ENCODE results near the gene TMEM11.
A peak's percentile ranks its signal among the peaks of the same experiment; 100 is the strongest.

Gene TMEM11

GRCh38 chr17:21174713-21175112 lies 39.2 kb downstream of the TMEM11 start:
- H3K27me3 ChIP-seq (ENCODE audit: low read depth, low read length), result no peaks in the 10 kb centered on the region
- H3K27ac ChIP-seq (ENCODE audit: low read length), result no peak overlapping the region
- H3K4me1 ChIP-seq (ENCODE audit: control insufficient read depth in 1 of 2, insufficient read depth in 2 of 2, low read length in 2 of 2), result peaks cover 0 to 12% of the 10 kb centered on the region in 2 donors
- no peaks in the 10 kb centered on the region for H3K9me3 ChIP-seq (ENCODE audit: control insufficient read depth in 1 of 2, low read length in 2 of 2)
- H3K4me3 ChIP-seq (ENCODE audit: low read depth in 1 of 2, low read length in 2 of 2), result no peak overlapping the region
- peaks cover 18 to 26% of the 10 kb centered on the region in 2 donors for H3K36me3 ChIP-seq (ENCODE audit: control insufficient read depth in 1 of 2, insufficient read depth in 2 of 2, low read length in 2 of 2)

GRCh38 chr17:21174186-21174585 lies 39.8 kb downstream of the TMEM11 start:
- Histone ChIP-seq H3K9me3 (ENCODE audit: control insufficient read depth in 1 of 2, low read length in 2 of 2) (no peaks in the 10 kb centered on the region), H3K27me3 (ENCODE audit: low read depth, low read length) (no peaks in the 10 kb centered on the region), H3K36me3 (ENCODE audit: control insufficient read depth in 1 of 2, insufficient read depth in 2 of 2, low read length in 2 of 2) (peaks cover 18 to 25% of the 10 kb centered on the region in 2 donors), H3K4me1 (ENCODE audit: control insufficient read depth in 1 of 2, insufficient read depth in 2 of 2, low read length in 2 of 2) (peaks cover 0 to 12% of the 10 kb centered on the region in 2 donors), H3K4me3 (ENCODE audit: low read depth in 1 of 2, low read length in 2 of 2) (no peak overlapping the region), H3K27ac (ENCODE audit: low read length) (no peak overlapping the region)

GRCh38 chr17:21173543-21173942 lies 40.4 kb downstream of the TMEM11 start:
- Histone ChIP-seq H3K9me3 (ENCODE audit: control insufficient read depth in 1 of 2, low read length in 2 of 2) (no peaks in the 10 kb centered on the region), H3K36me3 (ENCODE audit: control insufficient read depth in 1 of 2, insufficient read depth in 2 of 2, low read length in 2 of 2) (peaks cover 18 to 21% of the 10 kb centered on the region in 2 donors), H3K27ac (ENCODE audit: low read length) (no peak overlapping the region), H3K4me3 (ENCODE audit: low read depth in 1 of 2, low read length in 2 of 2) (no peak overlapping the region), H3K4me1 (ENCODE audit: control insufficient read depth in 1 of 2, insufficient read depth in 2 of 2, low read length in 2 of 2) (peaks cover 0 to 12% of the 10 kb centered on the region in 2 donors), H3K27me3 (ENCODE audit: low read depth, low read length) (no peaks in the 10 kb centered on the region)

GRCh38 chr17:21172846-21173245 lies 41.1 kb downstream of the TMEM11 start:
- H3K27ac ChIP-seq (ENCODE audit: low read length), result no peak overlapping the region
- no peaks in the 10 kb centered on the region for H3K27me3 ChIP-seq (ENCODE audit: low read depth, low read length)
- H3K4me3 ChIP-seq (ENCODE audit: low read depth in 1 of 2, low read length in 2 of 2), result no peak overlapping the region
- no peaks in the 10 kb centered on the region for H3K9me3 ChIP-seq (ENCODE audit: control insufficient read depth in 1 of 2, low read length in 2 of 2)
- peaks cover 0 to 15% of the 10 kb centered on the region in 2 donors for H3K4me1 ChIP-seq (ENCODE audit: control insufficient read depth in 1 of 2, insufficient read depth in 2 of 2, low read length in 2 of 2)
- H3K36me3 ChIP-seq (ENCODE audit: control insufficient read depth in 1 of 2, insufficient read depth in 2 of 2, low read length in 2 of 2), result peaks cover 18% of the 10 kb centered on the region in 2 donors

- Histone ChIP-seq H3K36me3 (ENCODE audit: control insufficient read depth in 1 of 2, insufficient read depth in 2 of 2, low read length in 2 of 2) (peaks cover 18% of the 10 kb centered on the region in 2 donors), H3K9me3 (ENCODE audit: control insufficient read depth in 1 of 2, low read length in 2 of 2) (no peaks in the 10 kb centered on the region), H3K27ac (ENCODE audit: low read length) (no peak overlapping the region), H3K4me3 (ENCODE audit: low read depth in 1 of 2, low read length in 2 of 2) (no peak overlapping the region), H3K27me3 (ENCODE audit: low read depth, low read length) (no peaks in the 10 kb centered on the region), H3K4me1 (ENCODE audit: control insufficient read depth in 1 of 2, insufficient read depth in 2 of 2, low read length in 2 of 2) (peaks cover 0 to 23% of the 10 kb centered on the region in 2 donors)
These were observed 41.9 kb downstream of the TMEM11 start for GRCh38 chr17:21171970-21172510.

GRCh38 chr17:21171309-21171922 lies 42.5 kb downstream of the TMEM11 start:
- no peak overlapping the region for H3K27ac ChIP-seq (ENCODE audit: low read length)
- no peaks in the 10 kb centered on the region for H3K27me3 ChIP-seq (ENCODE audit: low read depth, low read length)
- H3K4me3 ChIP-seq (ENCODE audit: low read depth in 1 of 2, low read length in 2 of 2), result no peak overlapping the region
- H3K36me3 ChIP-seq (ENCODE audit: control insufficient read depth in 1 of 2, insufficient read depth in 2 of 2, low read length in 2 of 2), result peaks cover 18% of the 10 kb centered on the region in 2 donors
- H3K4me1 ChIP-seq (ENCODE audit: control insufficient read depth in 1 of 2, insufficient read depth in 2 of 2, low read length in 2 of 2), result peaks cover 0 to 25% of the 10 kb centered on the region in 2 donors
- no peaks in the 10 kb centered on the region for H3K9me3 ChIP-seq (ENCODE audit: control insufficient read depth in 1 of 2, low read length in 2 of 2)

- H3K27ac ChIP-seq (ENCODE audit: low read length), result no peak overlapping the region
- H3K36me3 ChIP-seq (ENCODE audit: control insufficient read depth in 1 of 2, insufficient read depth in 2 of 2, low read length in 2 of 2), result peaks cover 18% of the 10 kb centered on the region in 2 donors
- no peak overlapping the region for H3K4me3 ChIP-seq (ENCODE audit: low read depth in 1 of 2, low read length in 2 of 2)
- peaks cover 0 to 31% of the 10 kb centered on the region in 2 donors for H3K4me1 ChIP-seq (ENCODE audit: control insufficient read depth in 1 of 2, insufficient read depth in 2 of 2, low read length in 2 of 2)
- H3K9me3 ChIP-seq (ENCODE audit: control insufficient read depth in 1 of 2, low read length in 2 of 2), result no peaks in the 10 kb centered on the region
- no peaks in the 10 kb centered on the region for H3K27me3 ChIP-seq (ENCODE audit: low read depth, low read length)
These were observed 43.2 kb downstream of the TMEM11 start for GRCh38 chr17:21170809-21171208.

GRCh38 chr17:21169496-21169895 lies 44.5 kb downstream of the TMEM11 start:
- Histone ChIP-seq H3K36me3 (ENCODE audit: control insufficient read depth in 1 of 2, insufficient read depth in 2 of 2, low read length in 2 of 2) (peaks cover 14 to 16% of the 10 kb centered on the region in 2 donors), H3K4me1 (ENCODE audit: control insufficient read depth in 1 of 2, insufficient read depth in 2 of 2, low read length in 2 of 2) (peaks cover 0 to 25% of the 10 kb centered on the region in 2 donors), H3K27me3 (ENCODE audit: low read depth, low read length) (no peaks in the 10 kb centered on the region), H3K27ac (ENCODE audit: low read length) (no peak overlapping the region), H3K4me3 (ENCODE audit: low read depth in 1 of 2, low read length in 2 of 2) (no peak overlapping the region), H3K9me3 (ENCODE audit: control insufficient read depth in 1 of 2, low read length in 2 of 2) (no peaks in the 10 kb centered on the region)

GRCh38 chr17:21168555-21168865 lies 45.5 kb downstream of the TMEM11 start:
- Histone ChIP-seq H3K4me1 (ENCODE audit: control insufficient read depth in 1 of 2, insufficient read depth in 2 of 2, low read length in 2 of 2) (peaks cover 0 to 25% of the 10 kb centered on the region in 2 donors), H3K27me3 (ENCODE audit: low read depth, low read length) (no peaks in the 10 kb centered on the region), H3K4me3 (ENCODE audit: low read depth in 1 of 2, low read length in 2 of 2) (no peak overlapping the region), H3K36me3 (ENCODE audit: control insufficient read depth in 1 of 2, insufficient read depth in 2 of 2, low read length in 2 of 2) (peaks cover 8 to 9% of the 10 kb centered on the region in 2 donors), H3K9me3 (ENCODE audit: control insufficient read depth in 1 of 2, low read length in 2 of 2) (no peaks in the 10 kb centered on the region), H3K27ac (ENCODE audit: low read length) (no peak overlapping the region)

GRCh38 chr17:21167303-21167702 lies 46.7 kb downstream of the TMEM11 start:
- H3K4me3 ChIP-seq (ENCODE audit: low read depth in 1 of 2, low read length in 2 of 2), result no peak overlapping the region

GRCh38 chr17:21166595-21167210 lies 47.3 kb downstream of the TMEM11 start:
- peak overlapping the region; percentile 77 for H3K27ac ChIP-seq (ENCODE audit: low read length)
- H3K4me3 ChIP-seq (ENCODE audit: low read depth in 1 of 2, low read length in 2 of 2), result no peak overlapping the region
- H3K36me3 ChIP-seq (ENCODE audit: control insufficient read depth in 1 of 2, insufficient read depth in 2 of 2, low read length in 2 of 2), result no peaks in the 10 kb centered on the region
- peaks cover 0 to 25% of the 10 kb centered on the region in 2 donors for H3K4me1 ChIP-seq (ENCODE audit: control insufficient read depth in 1 of 2, insufficient read depth in 2 of 2, low read length in 2 of 2)
- no peaks in the 10 kb centered on the region for H3K9me3 ChIP-seq (ENCODE audit: control insufficient read depth in 1 of 2, low read length in 2 of 2)
- no peaks in the 10 kb centered on the region for H3K27me3 ChIP-seq (ENCODE audit: low read depth, low read length)

More at GRCh38 chr17:21167303-21167702, 46.7 kb downstream of the TMEM11 start:
- Histone ChIP-seq H3K4me1 (ENCODE audit: control insufficient read depth in 1 of 2, insufficient read depth in 2 of 2, low read length in 2 of 2) (peaks cover 0 to 25% of the 10 kb centered on the region in 2 donors), H3K36me3 (ENCODE audit: control insufficient read depth in 1 of 2, insufficient read depth in 2 of 2, low read length in 2 of 2) (no peaks in the 10 kb centered on the region), H3K9me3 (ENCODE audit: control insufficient read depth in 1 of 2, low read length in 2 of 2) (no peaks in the 10 kb centered on the region), H3K27ac (ENCODE audit: low read length) (peak overlapping the region; percentile 77), H3K27me3 (ENCODE audit: low read depth, low read length) (no peaks in the 10 kb centered on the region)

Measured in muscle layer of duodenum (tissue), 2 donors.